WTC11 (cell line): Measurements from ENCODE around the gene PITX1.

Experiments used
- ATF1 ChIP-seq: sonication (generic); formaldehyde crosslinking; IDR thresholded peaks from 2 replicates; pipeline ENCODE4 v1.8.1; 2023; ENCODE audit warnings: mild to moderate bottlenecking, moderate library complexity, missing genetic modification reagents
- ESRRA ChIP-seq: sonication (generic); formaldehyde crosslinking; IDR thresholded peaks from 2 replicates; pipeline ENCODE4 v1.8.1; 2022; ENCODE audit warnings: mild to moderate bottlenecking, missing genetic modification reagents, borderline replicate concordance
- MYBL2 ChIP-seq: sonication (generic); formaldehyde crosslinking; IDR thresholded peaks from 2 replicates; pipeline ENCODE4 v1.8.1; 2023; ENCODE audit warnings: mild to moderate bottlenecking, moderate library complexity, missing genetic modification reagents
- SMAD3 ChIP-seq: sonication (generic); formaldehyde crosslinking; IDR thresholded peaks from 2 replicates; pipeline ENCODE4 v1.8.0; 2022; ENCODE audit warnings: missing genetic modification reagents, mild to moderate bottlenecking, borderline replicate concordance
- SP1 ChIP-seq: sonication (generic); formaldehyde crosslinking; conservative IDR thresholded peaks from 2 replicates; pipeline ENCODE4 v1.8.1; 2022; ENCODE audit warnings: missing genetic modification reagents
- TEAD4 ChIP-seq: sonication (generic); formaldehyde crosslinking; IDR thresholded peaks from 2 replicates; pipeline ENCODE4 v1.8.0; 2022; ENCODE audit warnings: mild to moderate bottlenecking, missing genetic modification reagents
- ZNF121 ChIP-seq: sonication (generic); formaldehyde crosslinking; IDR thresholded peaks from 2 replicates; pipeline ENCODE4 v1.8.0; 2023; ENCODE audit warnings: missing genetic modification reagents
- ZNF317 ChIP-seq: sonication (generic); formaldehyde crosslinking; IDR thresholded peaks from 2 replicates; pipeline ENCODE4 v1.8.1; 2023; ENCODE audit warnings: low read depth, mild to moderate bottlenecking, moderate library complexity, missing genetic modification reagents, borderline replicate concordance
- TF ChIP-seq, protein P1 (sequence below): fragments of 200-600 bp; IDR thresholded peaks from 2 replicates; pipeline ENCODE4 v1.8.0; 2022; ENCODE audit warnings: antibody characterized with exemption
- TF ChIP-seq, protein P2 (sequence below): sonication (generic); formaldehyde crosslinking; IDR thresholded peaks from 2 replicates; pipeline ENCODE4 v1.8.1; 2023; ENCODE audit warnings: mild to moderate bottlenecking, missing genetic modification reagents
- TF ChIP-seq, protein P3 (sequence below): fragments of 250-450 bp; sonication (Bioruptor Pico); IDR thresholded peaks from 2 replicates; pipeline ENCODE4 v1.9.0; 2021; ENCODE audit warnings: mild to moderate bottlenecking
- TF ChIP-seq, protein P4 (sequence below): sonication (generic); formaldehyde crosslinking; IDR thresholded peaks from 2 replicates; pipeline ENCODE4 v1.8.0; 2023; ENCODE audit warnings: missing genetic modification reagents

DNA sequence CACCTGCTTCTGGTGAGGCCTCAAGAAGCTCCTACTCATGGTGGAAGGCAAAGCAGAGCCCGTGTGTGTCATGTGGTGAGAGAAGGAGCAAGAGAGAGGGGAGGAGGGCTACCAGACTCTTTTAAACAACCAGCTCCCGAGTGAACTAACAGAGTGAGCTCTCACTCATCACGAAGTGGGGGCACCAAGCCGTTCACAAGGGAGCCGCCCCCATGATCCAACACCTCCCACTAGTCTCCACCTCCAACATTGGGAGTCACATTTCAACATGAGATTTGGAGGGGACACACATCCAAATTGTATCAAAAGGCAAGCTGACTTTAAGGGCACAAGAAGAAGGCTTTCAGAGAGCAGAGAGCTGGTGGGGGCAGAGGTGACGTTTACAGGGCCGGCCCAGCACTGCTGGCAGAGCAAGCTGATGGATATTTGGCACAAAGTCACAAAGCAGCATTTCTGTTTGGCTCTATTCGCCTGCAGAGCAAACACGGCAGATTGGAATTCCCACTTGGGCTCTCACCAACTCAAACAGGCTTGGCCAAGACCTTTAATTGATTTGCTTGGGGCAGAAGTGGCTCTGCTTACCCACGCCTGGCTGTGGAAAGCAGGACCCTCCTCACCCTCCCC is 20.0 kb downstream of the PITX1 start:
- TF ChIP-seq, protein P1, sequence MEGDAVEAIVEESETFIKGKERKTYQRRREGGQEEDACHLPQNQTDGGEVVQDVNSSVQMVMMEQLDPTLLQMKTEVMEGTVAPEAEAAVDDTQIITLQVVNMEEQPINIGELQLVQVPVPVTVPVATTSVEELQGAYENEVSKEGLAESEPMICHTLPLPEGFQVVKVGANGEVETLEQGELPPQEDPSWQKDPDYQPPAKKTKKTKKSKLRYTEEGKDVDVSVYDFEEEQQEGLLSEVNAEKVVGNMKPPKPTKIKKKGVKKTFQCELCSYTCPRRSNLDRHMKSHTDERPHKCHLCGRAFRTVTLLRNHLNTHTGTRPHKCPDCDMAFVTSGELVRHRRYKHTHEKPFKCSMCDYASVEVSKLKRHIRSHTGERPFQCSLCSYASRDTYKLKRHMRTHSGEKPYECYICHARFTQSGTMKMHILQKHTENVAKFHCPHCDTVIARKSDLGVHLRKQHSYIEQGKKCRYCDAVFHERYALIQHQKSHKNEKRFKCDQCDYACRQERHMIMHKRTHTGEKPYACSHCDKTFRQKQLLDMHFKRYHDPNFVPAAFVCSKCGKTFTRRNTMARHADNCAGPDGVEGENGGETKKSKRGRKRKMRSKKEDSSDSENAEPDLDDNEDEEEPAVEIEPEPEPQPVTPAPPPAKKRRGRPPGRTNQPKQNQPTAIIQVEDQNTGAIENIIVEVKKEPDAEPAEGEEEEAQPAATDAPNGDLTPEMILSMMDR, result no peak
- no peak for TF ChIP-seq MYBL2 (CRISPR knock-in tag)
- no peak for TF ChIP-seq ZNF317 (CRISPR knock-in tag)
- no peak for TF ChIP-seq ATF1 (CRISPR knock-in tag)
- TF ChIP-seq, protein P2, sequence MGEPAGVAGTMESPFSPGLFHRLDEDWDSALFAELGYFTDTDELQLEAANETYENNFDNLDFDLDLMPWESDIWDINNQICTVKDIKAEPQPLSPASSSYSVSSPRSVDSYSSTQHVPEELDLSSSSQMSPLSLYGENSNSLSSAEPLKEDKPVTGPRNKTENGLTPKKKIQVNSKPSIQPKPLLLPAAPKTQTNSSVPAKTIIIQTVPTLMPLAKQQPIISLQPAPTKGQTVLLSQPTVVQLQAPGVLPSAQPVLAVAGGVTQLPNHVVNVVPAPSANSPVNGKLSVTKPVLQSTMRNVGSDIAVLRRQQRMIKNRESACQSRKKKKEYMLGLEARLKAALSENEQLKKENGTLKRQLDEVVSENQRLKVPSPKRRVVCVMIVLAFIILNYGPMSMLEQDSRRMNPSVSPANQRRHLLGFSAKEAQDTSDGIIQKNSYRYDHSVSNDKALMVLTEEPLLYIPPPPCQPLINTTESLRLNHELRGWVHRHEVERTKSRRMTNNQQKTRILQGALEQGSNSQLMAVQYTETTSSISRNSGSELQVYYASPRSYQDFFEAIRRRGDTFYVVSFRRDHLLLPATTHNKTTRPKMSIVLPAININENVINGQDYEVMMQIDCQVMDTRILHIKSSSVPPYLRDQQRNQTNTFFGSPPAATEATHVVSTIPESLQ, result no peak
- no peak for TF ChIP-seq SP1 (CRISPR knock-in tag)
- no peak for TF ChIP-seq ZNF121 (CRISPR knock-in tag)
- TF ChIP-seq TEAD4, result no peak
- TF ChIP-seq, protein P3, sequence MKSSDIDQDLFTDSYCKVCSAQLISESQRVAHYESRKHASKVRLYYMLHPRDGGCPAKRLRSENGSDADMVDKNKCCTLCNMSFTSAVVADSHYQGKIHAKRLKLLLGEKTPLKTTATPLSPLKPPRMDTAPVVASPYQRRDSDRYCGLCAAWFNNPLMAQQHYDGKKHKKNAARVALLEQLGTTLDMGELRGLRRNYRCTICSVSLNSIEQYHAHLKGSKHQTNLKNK (CRISPR knock-in tag), result no peak
- no peak for TF ChIP-seq SMAD3 (CRISPR knock-in tag)
- TF ChIP-seq ESRRA, result no peak
- TF ChIP-seq, protein P4, sequence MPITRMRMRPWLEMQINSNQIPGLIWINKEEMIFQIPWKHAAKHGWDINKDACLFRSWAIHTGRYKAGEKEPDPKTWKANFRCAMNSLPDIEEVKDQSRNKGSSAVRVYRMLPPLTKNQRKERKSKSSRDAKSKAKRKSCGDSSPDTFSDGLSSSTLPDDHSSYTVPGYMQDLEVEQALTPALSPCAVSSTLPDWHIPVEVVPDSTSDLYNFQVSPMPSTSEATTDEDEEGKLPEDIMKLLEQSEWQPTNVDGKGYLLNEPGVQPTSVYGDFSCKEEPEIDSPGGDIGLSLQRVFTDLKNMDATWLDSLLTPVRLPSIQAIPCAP (CRISPR knock-in tag), result no peak
